Right renal cortex interstitium (tissue), 3 donors: ENCODE measurements around the gene RFT1. TPM values are rescaled to one million over a fixed set of nuclear protein-coding genes. Genes with fewer than 3 reads are reported as not detected.

ENCODE experiments used
- DNase-seq, 3 donors: peaks; one replicate each; pipeline ENCODE4 v3.0.0-alpha.2; 2013; ENCODE audit warnings: low read depth in 3 of 3, low spot score in 2 of 3
- polyA plus RNA-seq, 3 donors: library from polyadenylated mRNA; unstranded; fragments of 120-200 nt; gene quantifications; one replicate each; pipeline ENCODE4 v1.2.1, GENCODE V29; 2013; ENCODE audit not compliant: insufficient read length in 3 of 3

RFT1 gene
- polyA plus RNA-seq, 3 donors, result 24.7 to 28.6 (median 27.6) TPM

DNA sequence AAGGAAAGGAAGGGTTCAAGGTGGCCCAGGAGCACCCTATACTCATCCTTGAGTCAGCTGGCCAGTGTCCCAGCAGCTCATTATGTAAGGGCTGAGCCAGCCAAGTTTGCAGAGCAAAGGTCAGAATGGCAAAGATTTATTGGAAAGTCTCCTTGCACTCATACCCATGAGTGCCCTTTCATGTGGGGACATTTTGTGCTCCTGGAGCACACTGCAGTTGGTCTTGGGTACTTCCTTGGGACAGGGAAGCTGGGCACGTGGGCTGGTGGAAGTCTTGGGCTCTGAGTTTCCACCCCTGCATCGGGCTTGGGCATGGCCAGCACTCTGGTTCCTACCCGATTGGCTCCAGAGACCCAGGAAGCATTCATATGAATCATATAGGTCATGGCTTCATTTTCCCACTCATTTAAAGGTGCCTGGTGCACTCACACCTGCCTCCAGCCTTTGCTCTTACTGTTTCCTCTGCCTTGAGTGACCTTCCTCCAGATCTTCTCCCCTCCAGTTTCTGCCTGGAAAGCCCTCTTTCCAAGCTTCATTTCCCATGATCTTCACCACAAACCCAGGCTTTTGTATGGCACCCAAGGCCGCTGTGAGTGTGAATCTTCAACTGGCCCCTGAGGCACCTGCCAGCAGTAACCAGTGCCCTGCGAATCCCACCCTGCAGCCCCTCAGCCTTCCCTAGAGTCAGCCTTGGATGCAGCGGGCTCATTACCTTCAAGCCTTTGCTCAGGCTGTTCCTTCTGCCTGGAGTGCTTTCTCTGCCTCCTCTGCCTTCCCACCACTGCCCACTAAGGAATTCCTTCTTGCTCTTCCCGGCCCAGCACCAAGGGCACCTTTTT is 20.2 kb upstream of the RFT1 start:
- DNase-seq, result no peak

- no peak for DNase-seq
Observed at GRCh38 chr3:53149699-53150098, 19.5 kb upstream of the RFT1 start.

DNA sequence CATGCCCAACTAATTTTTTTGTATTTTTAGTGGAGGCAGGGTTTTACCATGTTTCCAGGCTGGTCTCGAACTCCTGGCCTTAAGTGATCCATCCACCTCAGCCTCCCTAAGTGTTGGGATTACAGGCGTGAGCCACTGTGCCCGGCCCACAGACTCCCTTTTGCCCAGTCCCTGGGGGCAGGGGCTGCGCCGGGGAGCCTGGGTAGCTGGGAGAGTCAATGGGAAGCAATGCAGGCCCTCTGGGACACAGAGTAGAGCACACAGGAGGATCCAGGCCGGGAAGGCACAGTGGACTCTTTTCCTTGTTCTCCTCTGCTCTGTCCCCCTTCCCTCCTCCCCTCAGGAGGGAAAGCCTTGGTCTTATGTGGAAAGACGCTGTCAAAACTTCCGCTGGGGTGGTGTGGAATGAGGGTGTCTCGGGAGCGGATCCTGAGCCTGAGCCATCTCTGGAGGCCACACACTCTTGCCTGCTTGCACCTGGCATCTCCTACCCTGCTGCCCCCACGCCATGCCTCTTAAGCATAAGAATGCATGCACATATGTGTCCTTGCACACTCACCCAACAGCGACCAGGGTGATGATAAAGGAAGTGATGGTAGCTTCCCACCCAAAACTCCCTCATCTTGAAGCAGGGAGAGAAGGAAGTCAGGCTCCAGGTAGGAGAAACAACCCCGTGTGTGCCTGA is 18.9 kb upstream of the RFT1 start:
- DNase-seq, result no peak

- no peak for DNase-seq
Observed at GRCh38 chr3:53147903-53148400, 17.7 kb upstream of the RFT1 start.

GRCh38 chr3:53147151-53147902 is 17.1 kb upstream of the RFT1 start:
- DNase-seq, result no peak

DNA sequence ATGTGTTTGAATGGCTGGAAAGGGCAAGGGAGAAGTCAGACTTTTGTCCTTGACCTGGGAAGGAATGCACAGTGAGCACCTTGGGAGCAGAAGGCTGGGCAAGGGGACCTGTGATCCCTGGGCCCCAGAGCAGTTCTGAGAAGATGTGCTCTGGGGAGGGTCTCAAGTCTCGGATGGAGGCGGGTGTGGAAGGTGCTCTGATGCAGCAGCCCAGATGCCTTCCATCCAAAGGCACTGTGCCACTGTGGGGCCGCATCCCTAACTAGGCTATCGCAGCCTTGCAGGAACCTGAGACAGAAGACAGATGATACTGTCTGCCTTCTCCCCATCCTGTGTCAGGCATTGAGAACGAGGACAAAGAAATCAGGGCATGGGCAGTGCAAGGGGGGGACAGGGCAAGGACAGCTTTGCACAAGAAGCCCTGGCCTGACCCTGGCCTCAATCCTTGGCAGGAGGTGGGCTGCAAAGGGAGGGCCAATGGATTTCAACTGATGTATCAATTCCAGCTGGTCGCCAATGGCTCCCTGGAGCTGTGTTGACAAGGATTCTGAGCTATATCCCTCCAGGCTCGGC is 16.2 kb upstream of the RFT1 start:
- no peak for DNase-seq

- DNase-seq, result no peak
Observed at GRCh38 chr3:53145713-53146080, 15.5 kb upstream of the RFT1 start.

DNA sequence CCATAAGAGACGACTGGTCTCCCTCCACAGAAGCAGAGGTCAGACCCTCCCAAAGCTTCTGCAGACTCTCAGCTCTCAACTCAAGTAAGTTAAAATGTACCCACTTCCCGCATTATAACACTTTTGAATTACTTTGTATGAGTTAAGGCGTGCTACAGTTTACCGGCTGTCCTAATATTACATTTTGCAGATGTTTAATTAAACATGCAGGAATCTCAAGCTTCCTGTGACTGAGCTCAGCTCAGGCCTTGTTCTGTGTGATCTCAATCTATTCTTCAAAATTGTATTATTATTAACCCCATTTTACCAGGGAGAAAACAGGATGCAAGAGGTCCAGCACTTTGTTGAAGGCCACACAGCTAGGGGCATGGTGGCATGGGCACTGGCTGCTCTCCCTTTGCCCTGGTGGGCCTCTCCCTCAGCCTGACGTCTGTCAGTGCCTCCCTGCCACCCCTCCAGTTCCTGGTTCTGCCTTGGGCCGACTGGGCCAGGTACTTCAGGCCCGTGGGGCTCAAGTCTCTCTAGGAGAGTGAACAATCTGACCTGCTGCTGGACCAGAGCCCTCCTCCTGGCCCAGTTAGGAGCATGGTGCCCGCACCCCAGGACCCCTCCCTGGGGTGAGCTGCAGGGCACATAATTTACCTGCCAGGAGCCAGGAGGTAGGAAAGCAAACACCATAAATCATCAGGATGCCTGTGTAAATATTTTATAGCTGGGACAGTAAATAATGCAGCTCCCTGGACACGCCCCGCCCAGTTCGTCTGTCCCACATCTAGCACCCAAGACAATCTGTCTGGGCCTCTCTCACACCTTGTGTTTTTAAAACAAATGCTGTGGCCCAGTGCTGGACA is 14.9 kb upstream of the RFT1 start:
- no peak for DNase-seq

DNA sequence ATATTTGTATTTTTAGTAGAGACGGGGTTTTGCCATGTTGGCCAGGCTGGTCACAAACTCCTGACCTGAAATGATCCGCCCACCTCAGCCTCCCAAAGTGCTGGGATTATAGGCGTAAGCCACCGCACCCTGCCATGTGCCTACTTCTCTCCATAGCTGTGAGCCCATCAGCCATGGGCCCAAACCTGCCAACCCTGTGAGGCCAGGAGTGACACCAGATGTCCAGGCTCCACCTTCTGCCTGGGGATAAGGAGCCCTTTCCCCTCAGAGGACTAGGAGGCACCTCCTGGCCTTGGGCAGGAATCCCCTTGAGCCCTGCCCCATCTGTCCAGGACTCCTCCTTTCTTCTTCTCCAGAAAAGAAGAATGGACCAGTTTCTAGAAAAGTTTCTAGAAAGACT is 14.2 kb upstream of the RFT1 start:
- DNase-seq, result no peak

- no peak for DNase-seq
Observed at GRCh38 chr3:53142986-53143385, 12.8 kb upstream of the RFT1 start.

- no peak for DNase-seq
Observed at GRCh38 chr3:53140847-53141845, 10.9 kb upstream of the RFT1 start.

GRCh38 chr3:53139906-53140846 is 9.9 kb upstream of the RFT1 start:
- DNase-seq, result no peak

DNA sequence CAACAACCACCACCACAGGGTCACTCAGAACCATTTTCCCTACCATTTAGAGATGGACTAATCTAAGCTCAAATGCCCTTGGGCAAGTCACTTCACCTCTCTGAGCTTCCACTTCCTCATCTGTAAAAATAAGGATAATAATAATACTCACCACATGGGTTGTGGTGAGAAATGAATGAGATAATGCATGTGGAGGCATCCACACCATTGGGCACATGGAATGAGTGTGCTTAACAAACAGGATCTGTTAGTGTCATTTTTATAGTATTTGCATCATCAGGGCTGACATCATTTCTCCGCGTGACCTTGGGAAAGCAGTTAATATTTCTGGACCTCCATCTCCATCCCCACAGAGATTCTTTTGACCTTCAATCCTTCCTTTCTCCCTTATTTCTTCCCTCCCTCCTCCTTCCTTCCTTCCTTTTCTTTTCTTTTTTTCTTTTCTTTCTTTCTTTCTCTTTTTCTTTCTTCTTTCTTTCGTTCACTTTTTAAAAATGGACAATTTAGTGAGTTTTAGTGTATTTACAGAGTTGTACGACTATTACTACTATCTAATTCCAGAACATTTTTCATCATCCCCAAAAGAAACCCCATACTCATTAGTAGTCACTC is 7.7 kb upstream of the RFT1 start:
- DNase-seq, result no peak

- DNase-seq, result no peak
Observed at GRCh38 chr3:53137221-53137620, 7.0 kb upstream of the RFT1 start.

DNA sequence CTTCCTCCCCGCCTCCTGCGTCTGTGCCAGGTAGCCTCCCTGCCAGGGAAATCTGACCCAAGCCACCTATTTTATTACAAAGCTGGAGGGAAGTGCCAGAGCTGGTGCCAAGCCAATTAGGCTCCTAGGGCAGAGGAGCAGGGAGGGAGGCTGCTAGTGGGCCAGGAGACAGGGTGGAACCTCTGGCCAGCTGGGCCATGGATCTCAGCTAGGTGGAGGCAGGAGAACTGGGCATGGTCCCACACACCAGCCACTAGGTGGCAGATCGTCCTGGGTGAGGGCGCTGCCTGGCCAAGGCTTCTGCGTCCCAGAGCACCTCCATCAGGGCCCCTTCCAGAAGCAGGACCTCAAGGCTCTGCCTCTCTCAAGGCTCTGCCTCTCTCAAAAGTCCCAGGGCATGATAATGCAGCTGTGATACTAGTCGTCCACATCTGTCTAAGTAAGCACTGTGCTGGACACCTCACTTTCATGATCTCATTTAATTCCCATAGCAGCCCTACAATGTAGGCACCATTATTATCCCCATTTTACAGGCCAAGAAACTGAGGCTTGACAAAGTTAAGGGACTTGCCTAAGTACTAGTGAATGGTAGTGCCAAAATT is 4.5 kb upstream of the RFT1 start:
- DNase-seq, result no peak

GRCh38 chr3:53132347-53132746 is 2.1 kb upstream of the RFT1 start:
- no peak for DNase-seq

- DNase-seq, result no peak
Observed at GRCh38 chr3:53131096-53131495, 861 bp upstream of the RFT1 start.
